ENCODE data around the gene IMMP2L.

DNA sequence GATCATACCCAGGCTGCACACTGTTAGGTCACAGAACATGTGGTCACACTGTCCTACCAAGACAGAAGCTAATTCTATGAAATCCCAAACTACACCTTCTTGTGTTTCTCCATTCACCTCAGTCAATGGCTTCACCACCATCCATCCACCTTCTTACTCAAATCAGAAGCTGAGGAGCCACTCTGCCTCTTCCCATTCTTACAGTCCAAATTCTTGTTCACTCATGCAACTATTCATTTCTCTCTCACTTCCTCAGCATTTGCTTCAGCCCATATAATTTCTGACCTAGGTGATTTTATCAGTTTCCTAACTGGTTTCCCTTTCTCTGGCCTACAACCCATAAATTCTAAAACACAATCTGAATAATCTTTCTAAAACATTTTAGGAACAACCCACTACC, 242.2 kb downstream of the IMMP2L start:
- no peak for TF ChIP-seq POLR2A (IDR thresholded peaks at IDR 0.05; ENCODE audit: low read depth, low read length)
- TF ChIP-seq, protein P1, sequence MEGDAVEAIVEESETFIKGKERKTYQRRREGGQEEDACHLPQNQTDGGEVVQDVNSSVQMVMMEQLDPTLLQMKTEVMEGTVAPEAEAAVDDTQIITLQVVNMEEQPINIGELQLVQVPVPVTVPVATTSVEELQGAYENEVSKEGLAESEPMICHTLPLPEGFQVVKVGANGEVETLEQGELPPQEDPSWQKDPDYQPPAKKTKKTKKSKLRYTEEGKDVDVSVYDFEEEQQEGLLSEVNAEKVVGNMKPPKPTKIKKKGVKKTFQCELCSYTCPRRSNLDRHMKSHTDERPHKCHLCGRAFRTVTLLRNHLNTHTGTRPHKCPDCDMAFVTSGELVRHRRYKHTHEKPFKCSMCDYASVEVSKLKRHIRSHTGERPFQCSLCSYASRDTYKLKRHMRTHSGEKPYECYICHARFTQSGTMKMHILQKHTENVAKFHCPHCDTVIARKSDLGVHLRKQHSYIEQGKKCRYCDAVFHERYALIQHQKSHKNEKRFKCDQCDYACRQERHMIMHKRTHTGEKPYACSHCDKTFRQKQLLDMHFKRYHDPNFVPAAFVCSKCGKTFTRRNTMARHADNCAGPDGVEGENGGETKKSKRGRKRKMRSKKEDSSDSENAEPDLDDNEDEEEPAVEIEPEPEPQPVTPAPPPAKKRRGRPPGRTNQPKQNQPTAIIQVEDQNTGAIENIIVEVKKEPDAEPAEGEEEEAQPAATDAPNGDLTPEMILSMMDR (IDR thresholded peaks at IDR 0.05; ENCODE audit: extremely low read depth in 1 of 2, insufficient read depth in 1 of 2, low read depth in 1 of 2, low read length in 2 of 2) = no peak
